NCI-H82 (cell line): ENCODE measurements around the gene IRF5.
A peak's percentile ranks its signal among the peaks of the same experiment; 100 is the strongest.

Experiments used
- DNase-seq: peaks from one replicate; lab custom pipeline; 2025; lab: John Stamatoyannopoulos, UW

The IRF5 gene, protein sequence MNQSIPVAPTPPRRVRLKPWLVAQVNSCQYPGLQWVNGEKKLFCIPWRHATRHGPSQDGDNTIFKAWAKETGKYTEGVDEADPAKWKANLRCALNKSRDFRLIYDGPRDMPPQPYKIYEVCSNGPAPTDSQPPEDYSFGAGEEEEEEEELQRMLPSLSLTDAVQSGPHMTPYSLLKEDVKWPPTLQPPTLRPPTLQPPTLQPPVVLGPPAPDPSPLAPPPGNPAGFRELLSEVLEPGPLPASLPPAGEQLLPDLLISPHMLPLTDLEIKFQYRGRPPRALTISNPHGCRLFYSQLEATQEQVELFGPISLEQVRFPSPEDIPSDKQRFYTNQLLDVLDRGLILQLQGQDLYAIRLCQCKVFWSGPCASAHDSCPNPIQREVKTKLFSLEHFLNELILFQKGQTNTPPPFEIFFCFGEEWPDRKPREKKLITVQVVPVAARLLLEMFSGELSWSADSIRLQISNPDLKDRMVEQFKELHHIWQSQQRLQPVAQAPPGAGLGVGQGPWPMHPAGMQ

GRCh38 chr7:128937647-128938543, at the start of gene IRF5:
Gene IRF5, plus strand, starts transcription at chr7:128937927. Its CDS starts 4,155 bp downstream, at chr7:128942082.
- DNase-seq: no peak

- no peak for DNase-seq
These were observed 49.5 kb upstream of the IRF5 start for GRCh38 chr7:128888039-128888755.

DNA sequence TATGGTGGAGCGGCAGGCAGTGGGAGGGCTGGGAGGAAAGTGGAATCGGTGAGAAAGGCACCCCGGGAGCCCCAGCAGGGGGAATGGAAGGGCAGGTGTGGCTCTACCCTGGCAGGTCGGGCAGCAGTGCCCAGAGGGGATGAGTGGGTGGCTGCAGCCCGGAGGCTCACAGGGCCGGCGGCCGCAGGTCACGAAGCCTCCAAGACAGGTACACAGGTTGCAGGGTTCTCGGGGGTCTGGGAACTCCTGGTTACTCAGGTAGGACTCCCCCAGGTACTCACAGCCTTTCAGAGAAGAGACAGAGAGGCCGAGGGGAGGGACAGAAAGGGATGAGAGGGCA, 49.0 kb upstream of the IRF5 start:
- no peak for DNase-seq

- DNase-seq: no peak
These were observed 48.6 kb upstream of the IRF5 start for GRCh38 chr7:128889121-128889520.

- DNase-seq: no peak
These were observed 47.2 kb upstream of the IRF5 start for GRCh38 chr7:128890306-128891109.

DNA sequence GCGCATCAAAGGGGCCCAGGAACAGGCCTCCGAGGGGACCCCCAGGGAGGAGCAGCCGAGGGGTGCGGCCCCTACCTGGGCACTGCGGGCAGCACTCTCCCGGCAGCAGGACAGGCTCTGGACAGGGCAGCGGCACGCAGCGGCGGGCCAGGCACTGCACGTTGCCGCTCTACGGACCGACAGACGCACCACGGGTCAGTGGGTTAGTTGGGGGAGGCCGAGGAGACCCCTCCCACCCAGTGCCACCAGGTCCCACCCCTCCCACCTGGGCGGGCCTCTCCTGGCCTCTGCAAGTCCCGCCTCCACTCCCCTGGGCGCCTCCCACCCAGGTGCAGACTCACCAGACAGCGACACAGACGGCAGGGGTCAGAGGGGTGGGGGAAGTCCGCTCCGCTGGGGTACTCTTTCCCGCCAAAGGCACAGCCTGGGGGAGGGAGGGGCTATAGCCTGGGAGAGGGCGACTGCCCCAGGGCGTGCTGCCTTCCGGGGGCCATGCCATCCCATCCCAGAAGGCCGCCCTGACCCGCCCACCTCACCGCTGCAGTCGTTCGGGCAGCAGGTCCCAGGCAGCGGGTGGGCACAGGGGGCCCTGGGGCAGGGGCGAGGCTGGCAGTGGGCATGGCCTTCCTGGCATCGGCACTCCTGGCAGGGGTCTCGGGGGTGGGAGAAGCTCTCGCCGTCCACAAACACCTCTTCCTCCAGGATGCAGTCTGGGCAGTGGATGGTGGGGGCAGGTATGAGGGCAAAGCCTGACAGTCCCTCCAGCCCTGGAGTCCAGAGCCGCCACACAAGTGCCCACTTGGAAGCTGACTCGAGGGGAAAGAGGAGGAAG, 46.4 kb upstream of the IRF5 start:
- no peak for DNase-seq

DNA sequence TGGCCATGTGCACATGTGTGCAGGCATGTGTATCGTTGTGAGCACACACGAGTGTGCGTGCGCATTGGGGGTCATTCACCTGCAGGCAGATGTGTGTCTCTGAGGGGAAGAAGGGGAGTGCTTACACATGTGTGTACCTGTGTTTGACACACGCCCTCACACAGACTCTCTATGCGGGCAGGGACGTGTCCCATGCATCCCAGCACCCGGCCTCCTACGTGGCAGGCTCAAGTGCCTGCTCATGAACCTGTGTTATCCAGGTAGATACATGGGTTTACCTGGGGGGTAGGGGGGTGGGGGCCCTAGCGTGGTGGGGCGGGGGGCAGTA, 45.8 kb upstream of the IRF5 start:
- DNase-seq: no peak

- no peak for DNase-seq
These were observed 45.0 kb upstream of the IRF5 start for GRCh38 chr7:128892521-128893250.

- DNase-seq: no peak
These were observed 44.3 kb upstream of the IRF5 start for GRCh38 chr7:128893251-128894100.

GRCh38 chr7:128894101-128894440, 43.7 kb upstream of the IRF5 start:
- DNase-seq: no peak

GRCh38 chr7:128895320-128895719, 42.4 kb upstream of the IRF5 start:
- no peak for DNase-seq

DNA sequence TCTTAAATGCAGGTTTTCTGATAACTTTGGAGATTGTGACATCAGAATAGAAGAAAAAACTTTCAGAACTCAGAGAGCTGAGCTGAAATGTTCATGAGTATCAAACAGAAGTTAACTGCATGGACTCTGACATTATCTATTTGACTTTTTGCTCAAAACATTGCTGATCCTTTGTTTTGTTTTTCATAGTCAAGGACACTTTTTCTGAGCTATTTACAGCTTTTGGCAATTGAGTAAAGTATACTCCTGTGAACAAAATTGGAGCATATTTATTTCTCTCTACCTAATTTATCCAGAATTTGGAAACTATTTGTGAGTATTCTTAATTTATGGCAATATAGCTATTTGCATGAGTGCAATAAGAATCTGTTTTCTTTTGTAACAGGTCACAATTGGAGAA, 38.3 kb upstream of the IRF5 start:
- no peak for DNase-seq

GRCh38 chr7:128900237-128900636, 37.5 kb upstream of the IRF5 start:
- no peak for DNase-seq

DNA sequence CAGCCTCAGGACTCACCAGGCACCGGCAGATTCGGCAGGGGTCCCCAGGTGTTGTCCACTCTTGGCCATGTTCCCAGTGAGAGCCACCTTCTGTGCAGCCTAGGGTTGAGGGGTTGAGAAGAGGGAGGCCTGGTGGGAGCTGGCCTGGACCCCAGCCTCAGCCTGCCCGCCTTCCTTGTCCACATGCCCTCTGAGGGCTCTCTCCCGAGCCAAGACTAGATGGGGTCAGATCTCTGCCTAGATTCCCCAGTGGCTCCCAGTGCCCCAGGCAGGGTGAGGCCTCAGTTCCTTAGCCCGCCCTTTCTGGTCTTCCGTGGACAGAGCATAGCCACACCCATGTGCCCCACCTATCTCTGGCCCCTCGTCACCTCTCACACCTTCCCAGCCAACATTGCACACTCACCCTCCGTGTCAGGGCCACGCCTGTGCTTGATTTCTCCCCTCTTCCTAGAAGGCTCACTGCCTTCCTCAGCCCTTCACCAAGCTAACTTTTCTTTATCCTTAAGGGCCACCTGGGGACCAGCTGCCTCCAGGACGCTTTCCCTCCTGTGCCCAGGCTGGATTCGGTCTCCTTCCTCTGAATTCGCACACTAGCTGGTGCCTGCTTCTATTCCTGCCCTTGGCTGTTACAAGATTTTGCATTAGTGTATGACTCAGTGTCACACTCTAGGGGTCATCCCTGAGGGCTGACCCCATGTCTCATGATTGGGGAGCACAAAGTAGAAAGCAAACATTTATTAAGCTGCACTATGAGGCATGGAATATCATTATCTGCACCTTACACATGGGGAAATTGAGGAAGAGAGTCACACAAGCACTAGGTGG, 34.8 kb upstream of the IRF5 start:
- no peak for DNase-seq

- DNase-seq: no peak
These were observed 33.9 kb upstream of the IRF5 start for GRCh38 chr7:128903621-128904361.

DNA sequence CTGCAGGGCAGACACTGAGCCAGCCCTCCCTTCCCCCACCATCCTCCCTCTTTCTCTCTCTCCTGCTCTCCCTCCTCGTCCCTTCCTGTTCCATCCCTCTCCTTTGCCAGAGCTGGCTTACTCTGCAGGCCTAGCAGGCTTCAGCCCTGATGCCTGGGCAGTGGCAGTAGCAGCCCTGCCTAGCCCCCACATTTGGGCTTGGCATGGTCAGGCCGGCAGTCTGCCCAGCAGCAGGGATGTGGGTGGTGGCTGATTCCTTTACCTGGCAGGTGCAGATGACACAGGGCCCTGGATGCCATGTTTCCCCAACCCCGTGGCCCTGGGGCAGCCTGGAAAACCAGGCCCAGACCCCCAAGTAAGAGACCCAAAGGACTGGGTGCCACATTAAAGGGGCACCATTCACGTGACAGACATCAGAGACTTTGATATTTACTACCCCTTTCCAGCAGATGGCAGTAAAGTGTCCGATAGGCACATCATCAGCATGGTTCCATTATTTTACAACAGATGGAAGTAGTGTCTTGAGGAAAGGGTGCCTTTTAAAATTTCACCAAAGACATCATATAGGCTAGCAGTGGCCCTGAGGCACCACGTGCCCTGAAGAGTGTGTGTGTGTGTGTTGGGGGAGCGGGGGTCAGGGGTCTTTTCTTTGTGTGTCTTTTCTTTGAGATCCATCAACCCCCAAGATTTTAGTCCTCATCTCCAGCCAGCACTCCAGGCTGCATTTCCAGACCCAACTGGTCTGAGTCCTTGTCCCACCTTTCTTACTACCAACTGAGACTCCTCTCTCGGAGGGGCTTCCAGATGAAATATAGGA, 33.1 kb upstream of the IRF5 start:
- peak; percentile 78 for DNase-seq
